SK-N-MC (cell line): ENCODE results near the gene CYP19A1.

Source experiments
- EZH2 ChIP-seq: fragments of 200-600 bp; sonication (generic); IDR thresholded peaks from one replicate; pipeline ENCODE4 v1.6.1; 2017; ENCODE audit warnings: antibody characterized with exemption
- FOXP2 ChIP-seq: optimal IDR thresholded peaks from 2 replicates; pipeline ENCODE3; 2011; ENCODE audit warnings: mild to moderate bottlenecking, moderate library complexity; ENCODE audit not compliant: insufficient read depth; ENCODE audit errors: extremely low read length, control extremely low read depth
- POLR2AphosphoS5 ChIP-seq: IDR thresholded peaks from 2 replicates; pipeline ENCODE4 v1.6.1; 2012; ENCODE audit warnings: mild to moderate bottlenecking, low read depth, low read length, borderline replicate concordance

DNA sequence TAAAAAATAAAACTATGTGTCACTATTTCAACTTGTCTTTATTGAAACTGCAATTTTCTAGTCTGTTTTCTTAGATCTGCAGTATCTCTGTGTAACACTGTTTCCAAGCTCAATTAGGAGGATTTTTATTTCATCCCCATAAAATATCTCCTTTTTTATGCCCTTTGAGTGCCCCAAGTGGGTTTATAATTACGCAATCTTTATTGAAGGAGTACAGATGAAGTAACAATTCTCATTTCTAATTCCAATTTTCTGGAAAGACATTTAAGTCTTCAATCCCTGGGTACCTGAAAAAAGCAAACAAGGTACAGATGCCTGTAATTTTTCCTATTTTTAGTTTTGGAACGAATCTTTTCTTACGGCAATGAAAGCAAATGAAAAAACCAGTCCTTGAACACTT, 61.3 kb downstream of the CYP19A1 start:
- TF ChIP-seq EZH2 (no peak), POLR2AphosphoS5 (no peak), FOXP2 (no peak)
